ENCODE data around the gene DNAJC5. TPM values are rescaled to one million over a fixed set of nuclear protein-coding genes. Genes with fewer than 3 reads are reported as not detected.

DNAJC5 gene
- total and polyA plus RNA-seq, 2 of the 8 experiments (the other 6 are each of a cell fraction or from before 2014, with no cell fraction given) = 19.2 to 31.2 TPM

DNA sequence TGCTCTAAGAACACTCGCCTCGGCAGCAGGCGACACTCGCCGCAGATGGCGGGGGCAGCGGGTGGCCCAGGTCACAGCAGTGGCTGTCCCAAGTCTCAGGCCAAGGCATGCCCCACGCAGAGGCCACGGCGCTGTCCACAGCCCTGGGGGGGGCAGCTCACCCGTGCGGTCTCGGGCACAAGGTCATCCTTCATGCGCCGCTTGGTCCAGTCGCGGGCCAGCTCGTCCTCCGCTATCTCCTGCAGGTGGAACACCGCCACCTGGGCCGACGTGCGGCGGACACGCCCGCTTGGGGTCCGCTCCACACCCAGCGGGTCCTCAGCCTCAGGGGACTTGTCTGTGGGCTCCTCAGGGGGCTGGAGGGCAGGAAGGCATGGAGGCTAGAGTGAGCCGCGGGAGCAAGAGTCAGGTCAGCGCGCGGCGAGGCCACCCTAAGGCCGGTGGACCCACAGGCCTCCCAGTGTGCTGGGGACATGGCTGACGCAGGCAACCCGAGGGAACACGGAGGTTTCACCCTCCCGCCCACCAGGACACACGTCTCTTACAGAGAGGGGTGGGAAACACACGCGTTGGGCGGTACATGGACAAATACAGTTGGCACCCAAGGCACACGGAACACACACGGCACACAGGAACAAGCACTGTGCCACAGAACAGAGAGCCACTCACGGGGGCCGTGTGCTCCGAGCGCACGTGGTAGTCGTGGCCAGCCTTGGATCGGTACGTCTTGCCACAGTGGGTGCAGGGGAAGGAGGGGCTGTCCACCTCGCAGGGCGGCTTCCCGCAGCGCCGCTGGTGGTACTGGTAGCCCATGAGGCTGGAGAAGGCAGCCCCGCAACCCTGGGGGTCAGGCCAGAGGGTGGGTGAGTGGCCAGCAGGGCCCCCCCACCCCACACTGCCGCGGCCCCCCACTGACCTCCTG lies 67.8 kb downstream of the DNAJC5 start:
- Histone ChIP-seq H3K23ac (ENCODE audit: insufficient read length) (no peak overlapping the region), H3K14ac (ENCODE audit: insufficient read length) (no peak overlapping the region), H3K18ac (ENCODE audit: extremely low read depth, low read length) (no peak overlapping the region), H2AFZ (ENCODE audit: low read length) (no peak overlapping the region), H3K9ac (replicated peaks in 1 of 4; ENCODE audit: extremely low read depth in 1 of 4, low read depth in 3 of 4, low read length in 3 of 4) (no peak overlapping the region), H2BK15ac (ENCODE audit: low read length) (no peak overlapping the region), H2AK5ac (ENCODE audit: low read depth, low read length) (no peak overlapping the region), H3K79me2 (ENCODE audit: control insufficient read depth in 1 of 2, insufficient read depth in 2 of 2, low read length in 2 of 2) (no peaks in the 10 kb centered on the region), H3K4me3 (ENCODE audit: extremely low read depth in 1 of 4, insufficient read depth in 2 of 4, low read depth in 3 of 4, low read length in 4 of 4) (no peak overlapping the region), H3K36me3 (ENCODE audit: control insufficient read depth in 2 of 4, insufficient read depth in 4 of 4, low read length in 3 of 4) (peaks cover 22 to 61% (median 47%) of the 10 kb centered on the region in 4 experiments), H4K5ac (ENCODE audit: insufficient read length, low read depth, low read length) (no peak overlapping the region), H2BK120ac (replicated peaks; ENCODE audit: low read depth, low read length) (no peak overlapping the region), H3K56ac (replicated peaks; ENCODE audit: insufficient read length, low read depth, low read length) (no peak overlapping the region), H2BK5ac (ENCODE audit: low read depth, low read length) (no peak overlapping the region), H2BK20ac (ENCODE audit: low read length) (no peak overlapping the region), H3K4me2 (ENCODE audit: insufficient read depth in 1 of 2, low read depth in 2 of 2, low read length in 2 of 2) (no peak overlapping the region), H3K79me1 (ENCODE audit: low read depth, low read length) (no peaks in the 10 kb centered on the region; the same call in 1 of the 2 replicates), H3K23me2 (ENCODE audit: low read depth, low read length) (no peaks in the 10 kb centered on the region), H4K8ac (ENCODE audit: extremely low read depth, insufficient read depth, low read length) (no peak overlapping the region), H2BK12ac (ENCODE audit: low read depth, low read length) (no peak overlapping the region), H4K91ac (replicated peaks; ENCODE audit: insufficient read length, low read length) (no peak overlapping the region), H3K9me3 (ENCODE audit: insufficient read depth in 2 of 2, low read depth in 1 of 2, low read length in 1 of 2) (peaks cover 33 to 42% of the 10 kb centered on the region in 2 experiments), H3K4ac (replicated peaks; ENCODE audit: insufficient read length, low read depth, low read length) (no peak overlapping the region), H3K27ac (ENCODE audit: low read depth, low read length) (no peak overlapping the region), H3K4me1 (replicated peaks in 1 of 4; ENCODE audit: control insufficient read depth in 3 of 4, insufficient read depth in 4 of 4, low read length in 3 of 4) (peaks cover 0 to 19% (median 12%) of the 10 kb centered on the region in 4 experiments; a peak in 6 of 7 replicates), H3K27me3 (replicated peaks in 1 of 4; ENCODE audit: control insufficient read depth in 3 of 4, extremely low read depth in 1 of 4, insufficient read depth in 3 of 4, low read length in 3 of 4) (no peaks in the 10 kb centered on the region), H4K20me1 (replicated peaks in 1 of 2; ENCODE audit: control insufficient read depth in 1 of 2, insufficient read depth in 2 of 2, low read length in 2 of 2) (peaks cover 0 to 2% of the 10 kb centered on the region in 2 experiments)
- ChIA-PET CTCF (ENCODE audit: partially characterized antibody) (interaction anchor here (3.7 kb wide), 1 partner anchor 11 kb away, joined by 13 read pairs; no protein-coding TSS in a partner anchor), POLR2A (ENCODE audit: partially characterized antibody) (interaction anchor here (0.9 to 1.5 kb wide), 3 partner anchors 20 to 97 kb away, joined by 3 to 5 read pairs (median 3); partner anchors contain the start of gene TPD52L2)
- WGBS, 2 experiments (ENCODE audit: extremely low coverage in 1 of 2, insufficient coverage in 1 of 2, insufficient read length in 1 of 2, insufficient replicate concordance in 2 of 2, low coverage in 1 of 2, low lambda C conversion rate in 2 of 2, missing lambda C conversion rate in 1 of 2) = 93% methylated on average over 50 of the region's 61 CpGs; no CpG with 5 or more reads in 1 of the 2 experiments
- FAIRE-seq = no peak
- no peak for DNase-seq (ENCODE audit: low read depth in 1 of 2, low spot score in 2 of 2)
- TF ChIP-seq SAP30 (IDR thresholded peaks at IDR 0.05; ENCODE audit: insufficient read depth, insufficient replicate concordance, low read length) (no peak), PHF8 (conservative IDR thresholded peaks at IDR 0.05; ENCODE audit: low read depth, low read length) (no peak), E2F6 (IDR thresholded peaks at IDR 0.05) (no peak), TEAD4 (IDR thresholded peaks at IDR 0.05; ENCODE audit: low read depth, low read length) (no peak), ATF3 (IDR thresholded peaks at IDR 0.05; ENCODE audit: insufficient read depth, low read depth, low read length) (no peak), CHD1 (IDR thresholded peaks at IDR 0.05; ENCODE audit: low read depth, low read length) (no peak), HDAC2 (IDR thresholded peaks at IDR 0.05; ENCODE audit: borderline replicate concordance in 1 of 2, low read depth in 2 of 2, low read length in 2 of 2) (no peak), SUZ12 (IDR thresholded peaks at IDR 0.05; ENCODE audit: low read length) (no peak)
- TF ChIP-seq, protein P1, sequence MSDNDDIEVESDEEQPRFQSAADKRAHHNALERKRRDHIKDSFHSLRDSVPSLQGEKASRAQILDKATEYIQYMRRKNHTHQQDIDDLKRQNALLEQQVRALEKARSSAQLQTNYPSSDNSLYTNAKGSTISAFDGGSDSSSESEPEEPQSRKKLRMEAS (IDR thresholded peaks at IDR 0.05) = no peak

Data from H1 (cell line).